Astrocyte (in vitro differentiated cells and primary cell): Measurements from ENCODE around the gene APLP2. TPM values are rescaled to one million over a fixed set of nuclear protein-coding genes. Genes with fewer than 3 reads are reported as not detected.

ENCODE experiments used
- DNase-seq: peaks from one replicate; pipeline ENCODE4 v3.0.0-alpha.2; 2010; ENCODE audit warnings: low read depth
- FAIRE-seq: peaks from 2 replicates; lab custom pipeline; 2011; peaks lifted over from hg19 to GRCh38; lab: Jason Lieb, UNC
- H2AFZ ChIP-seq: 2 replicates; pipeline ENCODE4 v1.6.0; 2012; ENCODE audit warnings: low read depth, low read length, inconsistent platforms
- H3K27ac ChIP-seq: 2 replicates; pipeline ENCODE4 v1.5.1; 2011; ENCODE audit warnings: low read depth, low read length, inconsistent platforms
- H3K27me3 ChIP-seq: 2 replicates; pipeline ENCODE4 v1.6.0; 2011; ENCODE audit warnings: low read length, inconsistent platforms; ENCODE audit not compliant: insufficient read depth
- H3K36me3 ChIP-seq: 2 replicates; pipeline ENCODE4 v1.5.1; 2011; ENCODE audit warnings: low read length, inconsistent platforms; ENCODE audit not compliant: insufficient read depth
- H3K4me1 ChIP-seq: 2 replicates; pipeline ENCODE4 v1.5.1; 2011; ENCODE audit warnings: low read length, inconsistent platforms; ENCODE audit not compliant: insufficient read depth
- H3K4me2 ChIP-seq: 2 replicates; pipeline ENCODE4 v1.6.0; 2012; ENCODE audit warnings: low read length, inconsistent platforms
- H3K4me3 ChIP-seq: 2 replicates; pipeline ENCODE4 v1.5.1; 2011; ENCODE audit warnings: low read depth, mild to moderate bottlenecking, low read length, inconsistent platforms; ENCODE audit not compliant: insufficient read depth
- H3K79me2 ChIP-seq: 2 replicates; pipeline ENCODE4 v1.6.0; 2012; ENCODE audit warnings: mild to moderate bottlenecking, low read length, inconsistent platforms; ENCODE audit not compliant: insufficient read depth
- H3K9ac ChIP-seq: 2 replicates; pipeline ENCODE4 v1.6.0; 2012; ENCODE audit warnings: mild to moderate bottlenecking, low read length, inconsistent platforms
- H3K9me3 ChIP-seq: 2 replicates; pipeline ENCODE4 v1.5.1; 2012; ENCODE audit warnings: low read depth, mild to moderate bottlenecking, low read length, inconsistent platforms; ENCODE audit not compliant: insufficient read depth
- H4K20me1 ChIP-seq: 2 replicates; pipeline ENCODE4 v1.6.0; 2012; ENCODE audit warnings: low read length, inconsistent platforms; ENCODE audit not compliant: insufficient read depth
- H3K27ac Mint-ChIP-seq: one replicate; pipeline ENCODE4 v1.8.0; 2021; ENCODE audit warnings: mild to moderate bottlenecking, mixed read lengths; ENCODE audit not compliant: unreplicated experiment
- H3K27me3 Mint-ChIP-seq: one replicate; pipeline ENCODE4 v1.8.0; 2021; ENCODE audit warnings: low read depth, mixed read lengths; ENCODE audit not compliant: unreplicated experiment
- H3K36me3 Mint-ChIP-seq: one replicate; pipeline ENCODE4 v1.8.0; 2021; ENCODE audit warnings: low read depth, mixed read lengths; ENCODE audit not compliant: unreplicated experiment
- H3K4me1 Mint-ChIP-seq: one replicate; pipeline ENCODE4 v1.8.0; 2021; ENCODE audit warnings: low read depth, mixed read lengths; ENCODE audit not compliant: unreplicated experiment
- H3K4me3 Mint-ChIP-seq: one replicate; pipeline ENCODE4 v1.8.0; 2021; ENCODE audit warnings: mild to moderate bottlenecking, moderate library complexity, mixed read lengths; ENCODE audit not compliant: unreplicated experiment
- H3K9me3 Mint-ChIP-seq: one replicate; pipeline ENCODE4 v1.8.0; 2021; ENCODE audit warnings: mild to moderate bottlenecking, mixed read lengths; ENCODE audit not compliant: unreplicated experiment
- CTCF ChIP-seq: IDR thresholded peaks from 2 replicates; pipeline ENCODE4 v1.5.1; 2011; ENCODE audit warnings: low read depth, mild to moderate bottlenecking, inconsistent platforms, low read length, moderate library complexity; ENCODE audit not compliant: insufficient read depth
- EZH2 ChIP-seq: IDR thresholded peaks from 2 replicates; pipeline ENCODE4 v1.6.1; 2012; ENCODE audit warnings: mild to moderate bottlenecking, low read length, inconsistent platforms; ENCODE audit not compliant: insufficient read depth
- total RNA-seq: library from RNA; stranded (reverse); gene quantifications from 2 replicates; pipeline ENCODE4 v1.2.1, GENCODE V29; 2021

APLP2 gene
- total RNA-seq, 1 donor from 2014 or later: 849 TPM

GRCh38 chr11:130160498-130161155 lies 90.9 kb downstream of the APLP2 start:
- Histone ChIP-seq H3K79me2 (no peaks in the 10 kb centered on the region), H3K36me3 (no peaks in the 10 kb centered on the region), H3K4me3 (no peak overlapping the region), H4K20me1 (no peaks in the 10 kb centered on the region), H2AFZ (no peak overlapping the region), H3K9me3 (peaks cover 2% of the 10 kb centered on the region), H3K9ac (no peak overlapping the region), H3K4me2 (peak overlapping the region; percentile 73), H3K4me1 (peaks cover 10% of the 10 kb centered on the region), H3K27me3 (peaks cover 43% of the 10 kb centered on the region), H3K27ac (no peak overlapping the region)
- H3K36me3 Mint-ChIP-seq: no peaks in the 10 kb centered on the region
- H3K27ac Mint-ChIP-seq: no peak overlapping the region
- peaks cover 4% of the 10 kb centered on the region for H3K9me3 Mint-ChIP-seq
- peaks cover 14% of the 10 kb centered on the region for H3K4me1 Mint-ChIP-seq
- TF ChIP-seq EZH2 (peak; percentile 91), CTCF (no peak)
- DNase-seq (no peak), FAIRE-seq (no peak)
- H3K27me3 Mint-ChIP-seq: peaks cover 47% of the 10 kb centered on the region
- H3K4me3 Mint-ChIP-seq: peak overlapping the region; percentile 80

GRCh38 chr11:130161441-130162145 lies 91.9 kb downstream of the APLP2 start:
- H3K4me3 ChIP-seq: no peak overlapping the region
- no peak overlapping the region for H3K4me2 ChIP-seq
- Mint-ChIP-seq H3K4me3 (no peak overlapping the region), H3K27ac (no peak overlapping the region), H3K9me3 (peaks cover 4% of the 10 kb centered on the region), H3K4me1 (peaks cover 16% of the 10 kb centered on the region), H3K36me3 (no peaks in the 10 kb centered on the region), H3K27me3 (peaks cover 47% of the 10 kb centered on the region)
- no peaks in the 10 kb centered on the region for H3K79me2 ChIP-seq
- peaks cover 14% of the 10 kb centered on the region for H3K4me1 ChIP-seq
- H3K9ac ChIP-seq: no peak overlapping the region
- no peak for FAIRE-seq
- H3K9me3 ChIP-seq: peaks cover 2% of the 10 kb centered on the region
- H3K27me3 ChIP-seq: peaks cover 43% of the 10 kb centered on the region
- DNase-seq: no peak
- no peak overlapping the region for H3K27ac ChIP-seq
- no peak overlapping the region for H2AFZ ChIP-seq
- no peaks in the 10 kb centered on the region for H4K20me1 ChIP-seq
- TF ChIP-seq CTCF (no peak), EZH2 (no peak)
- H3K36me3 ChIP-seq: no peaks in the 10 kb centered on the region

- no peaks in the 10 kb centered on the region for H4K20me1 ChIP-seq
- no peak overlapping the region for H2AFZ ChIP-seq
- DNase-seq (no peak), FAIRE-seq (no peak)
- H3K27ac Mint-ChIP-seq: no peak overlapping the region
- H3K4me1 Mint-ChIP-seq: peaks cover 15% of the 10 kb centered on the region
- TF ChIP-seq EZH2: no peak
- no peak for TF ChIP-seq CTCF
- H3K4me2 ChIP-seq: no peak overlapping the region
- H3K79me2 ChIP-seq: no peaks in the 10 kb centered on the region
- H3K36me3 ChIP-seq: no peaks in the 10 kb centered on the region
- H3K36me3 Mint-ChIP-seq: no peaks in the 10 kb centered on the region
- H3K4me3 ChIP-seq: no peak overlapping the region
- H3K4me3 Mint-ChIP-seq: no peak overlapping the region
- peaks cover 12% of the 10 kb centered on the region for H3K4me1 ChIP-seq
- H3K9me3 Mint-ChIP-seq: peaks cover 4% of the 10 kb centered on the region
- H3K9me3 ChIP-seq: peaks cover 2% of the 10 kb centered on the region
- H3K27me3 ChIP-seq: peaks cover 43% of the 10 kb centered on the region
- no peak overlapping the region for H3K9ac ChIP-seq
- no peak overlapping the region for H3K27ac ChIP-seq
- H3K27me3 Mint-ChIP-seq: peaks cover 47% of the 10 kb centered on the region
These were observed 93.0 kb downstream of the APLP2 start for GRCh38 chr11:130162733-130163132.
